ENCODE measurements around the gene SMIM20. TPM values are rescaled to one million over a fixed set of nuclear protein-coding genes. Genes with fewer than 3 reads are reported as not detected.

SMIM20 gene
- total RNA-seq = 31.4 and 33.8 TPM in 2 replicates

DNA sequence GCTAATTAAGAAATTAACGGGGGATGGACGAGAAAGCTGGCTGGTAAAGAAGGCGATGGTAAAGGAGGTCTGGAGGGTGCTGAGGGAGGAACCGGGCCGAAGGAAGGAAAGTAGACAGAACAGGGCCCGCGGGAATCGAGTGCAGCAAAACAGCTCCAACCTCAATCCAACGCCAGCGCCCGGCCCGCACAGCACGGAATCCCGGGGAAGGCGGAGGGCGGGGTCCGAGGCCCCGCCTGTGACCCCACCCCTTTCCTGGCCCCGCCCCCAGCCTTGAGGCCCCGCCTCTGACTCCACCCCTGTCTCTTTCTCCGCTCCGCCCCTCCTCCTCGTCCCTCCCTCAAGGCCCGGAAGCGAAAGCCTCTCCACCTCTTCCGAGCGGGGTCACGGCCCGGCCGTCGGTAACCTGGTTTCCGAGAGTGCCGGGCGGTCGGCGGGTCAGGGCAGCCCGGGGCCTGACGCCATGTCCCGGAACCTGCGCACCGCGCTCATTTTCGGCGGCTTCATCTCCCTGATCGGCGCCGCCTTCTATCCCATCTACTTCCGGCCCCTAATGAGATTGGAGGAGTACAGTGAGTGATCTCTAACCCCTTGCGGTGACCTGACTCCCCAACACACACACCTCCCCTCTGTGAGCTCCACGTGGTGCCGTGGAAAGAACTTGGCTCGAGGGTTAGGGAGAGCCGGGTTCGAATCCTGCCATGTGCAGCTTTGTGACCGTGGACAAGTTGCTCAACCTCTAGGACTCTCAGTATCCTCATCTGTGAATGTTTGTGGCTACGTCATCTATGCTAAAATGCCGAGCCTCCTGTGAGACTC is at the start of gene SMIM20:
SMIM20 (plus strand) TSS at position 370 of the 819 bp plus-strand sequence; CDS start at position 464, 94 bp downstream.

Other genes with a start within 250 kb of the SMIM20 start
- gene SEL1L3, start 51.2 kb upstream of the SMIM20 start, total RNA-seq = 24.8 and 30.9 TPM in 2 replicates